ENCODE results near the gene POLR1C.
"Not testable (repeated sequence)": the region's sequence is repeated elsewhere in the genome, so short reads cannot be mapped to it uniquely, and the experiment has no call there.

POLR1C gene

DNA sequence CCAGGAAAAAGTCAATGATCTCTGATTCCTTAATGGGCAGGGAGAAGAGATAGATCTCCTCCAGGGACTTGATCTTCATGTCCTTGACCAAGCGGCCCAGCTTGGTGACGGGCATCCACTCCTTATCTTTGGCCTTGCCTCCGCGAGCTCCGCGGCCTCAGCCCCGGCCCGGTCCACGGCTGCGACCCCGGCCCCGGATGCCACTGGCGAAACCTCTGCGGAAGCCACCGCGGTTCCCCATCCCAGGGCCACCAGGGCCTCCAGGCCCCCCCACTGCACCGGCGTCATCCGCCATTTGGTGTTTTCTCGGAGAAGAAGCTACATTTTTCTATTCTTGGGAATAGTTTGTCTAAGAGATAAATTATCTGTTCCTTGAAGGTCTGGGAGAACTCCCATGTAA lies 22.5 kb downstream of the POLR1C start:
- intact Hi-C loops (cut with DNase I) = not testable (repeated sequence)

DNA sequence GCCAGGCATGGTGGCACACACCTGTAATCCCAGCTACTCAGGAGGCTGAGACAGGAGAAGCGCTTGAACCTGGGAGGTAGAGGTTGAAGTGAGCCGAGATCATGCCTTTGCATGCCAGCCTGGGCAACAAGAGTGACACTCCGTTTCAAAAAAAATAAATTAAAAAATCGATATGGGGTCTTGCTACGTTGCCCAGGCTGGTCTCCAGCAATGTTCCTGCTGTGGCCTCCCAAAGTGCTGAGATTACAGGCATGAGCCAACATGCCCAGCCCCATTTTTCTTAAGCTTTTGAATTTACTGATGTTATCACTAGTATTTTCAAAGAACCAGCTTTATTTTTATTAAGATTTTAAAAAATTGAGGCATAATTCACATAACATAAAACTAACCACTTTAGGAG lies 23.6 kb downstream of the POLR1C start:
- no peak for DNase-seq
- intact Hi-C loops (cut with DNase I) = no loop called here

More for the DNA sequence above, 22.5 kb downstream of the POLR1C start:
- not testable (repeated sequence) for DNase-seq

DNA sequence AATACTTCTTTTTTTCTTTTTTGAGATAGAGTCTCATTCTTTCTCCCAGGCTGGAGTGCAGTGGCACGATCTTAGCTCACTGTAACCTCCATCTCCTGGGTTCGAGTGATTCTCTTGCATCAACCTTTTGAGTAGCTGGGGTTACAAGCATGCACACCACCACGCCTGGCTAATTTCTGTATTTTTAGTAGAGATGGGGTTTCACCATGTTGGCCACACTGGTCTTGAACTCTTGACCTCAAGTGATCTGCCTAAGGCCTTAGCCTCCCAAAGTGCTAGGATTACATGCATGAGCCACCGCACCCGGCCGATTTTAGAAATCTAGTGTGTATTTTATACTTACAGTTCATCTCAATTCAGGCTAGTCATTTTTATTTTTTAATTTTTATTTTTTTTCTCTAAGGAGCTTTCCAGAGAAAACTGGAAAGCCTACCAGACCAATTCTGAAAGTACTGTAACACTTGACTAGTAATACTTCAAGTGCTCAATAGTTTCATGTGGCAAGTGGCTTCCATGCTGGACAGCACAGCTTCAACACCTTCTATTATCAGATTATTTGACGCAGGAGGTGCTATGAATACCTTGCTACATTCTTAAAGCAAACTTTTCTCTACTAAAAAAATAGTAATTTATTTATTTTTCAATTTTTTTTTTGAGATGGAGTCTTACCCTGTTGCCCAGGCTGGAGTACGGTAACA lies 25.0 kb downstream of the POLR1C start:
- intact Hi-C loops (cut with DNase I) = no loop called here

DNA sequence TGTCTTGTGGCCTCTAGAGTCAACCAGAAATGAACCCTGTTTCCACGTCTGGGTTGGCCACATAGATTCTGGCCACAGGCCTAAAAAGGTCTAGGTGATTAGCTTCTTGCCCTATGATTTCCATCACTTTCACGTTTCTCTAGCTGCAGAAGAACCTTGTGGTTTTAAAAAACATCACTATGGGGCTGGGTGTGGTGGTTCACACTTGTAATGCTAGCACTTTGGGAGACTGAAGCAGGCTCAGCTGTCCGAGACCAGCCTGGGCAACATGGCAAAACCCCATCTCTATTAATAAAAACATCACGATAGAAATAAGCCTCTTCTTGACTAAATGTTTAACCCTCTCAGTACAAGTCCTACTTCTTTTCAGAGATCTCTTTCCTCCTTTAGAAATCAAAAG lies 27.6 kb downstream of the POLR1C start:
- intact Hi-C loops (cut with DNase I) = no loop called here
- no peak for DNase-seq

More for the DNA sequence above, 25.0 kb downstream of the POLR1C start:
- DNase-seq = no peak

DNA sequence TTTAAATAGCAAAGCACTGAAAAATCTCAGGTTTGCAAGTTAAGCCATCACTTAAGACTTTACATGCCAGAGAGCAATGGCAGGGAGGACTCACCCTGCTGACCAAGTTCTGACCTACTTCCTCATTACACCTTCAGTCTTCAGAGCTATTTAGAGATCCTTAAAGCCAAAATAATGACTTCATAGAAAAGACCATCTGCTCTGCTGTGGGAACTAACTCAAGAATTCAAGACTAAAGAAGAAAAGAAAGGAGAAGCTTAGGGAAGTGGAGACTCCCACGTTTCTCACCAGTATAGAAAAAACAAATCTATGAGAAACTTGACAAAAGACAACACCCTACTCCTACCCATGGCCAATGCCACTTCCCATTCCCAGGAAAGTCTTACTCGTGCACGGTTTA lies 30.3 kb downstream of the POLR1C start:
- no peak for DNase-seq
- intact Hi-C loops (cut with DNase I) = no loop called here

DNA sequence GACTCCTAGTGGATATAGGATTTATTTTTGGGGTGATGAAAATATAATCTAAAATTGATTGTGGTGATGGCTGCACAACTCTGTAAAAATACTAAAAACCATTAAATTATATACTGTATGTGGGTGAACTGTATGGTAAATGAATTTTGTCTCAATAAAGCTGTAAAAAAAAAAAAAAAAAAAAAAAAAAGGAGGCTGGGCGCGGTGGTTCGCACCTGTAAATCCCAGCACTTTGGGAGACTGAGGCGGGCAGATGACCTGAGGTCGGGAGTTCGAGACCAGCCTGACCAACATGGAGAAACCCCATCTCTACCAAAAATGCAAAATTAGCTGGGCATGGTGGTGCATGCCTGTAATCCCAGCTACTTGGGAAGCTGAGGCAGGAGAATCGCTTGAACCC lies 40.7 kb downstream of the POLR1C start:
- not testable (repeated sequence) for DNase-seq

DNA sequence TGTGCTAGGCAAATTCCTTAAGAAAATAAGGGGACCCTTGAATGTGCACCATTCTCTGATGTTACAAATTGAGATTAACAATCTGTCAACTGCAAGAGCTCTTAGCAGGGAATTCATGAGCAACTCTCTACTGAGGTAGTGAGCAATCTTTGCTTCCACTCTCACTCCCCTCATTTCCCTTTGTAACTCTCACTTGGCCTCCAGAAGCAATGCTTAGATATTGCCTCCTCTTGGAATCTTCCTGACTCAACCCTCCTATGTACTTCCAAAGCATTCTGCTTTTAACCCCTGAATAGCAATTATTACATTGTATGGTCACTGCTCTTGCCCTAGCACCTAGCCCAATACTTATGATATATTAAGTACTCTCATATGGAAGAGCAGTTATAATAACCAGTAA lies 42.4 kb downstream of the POLR1C start:
- intact Hi-C loops (cut with DNase I) = no loop called here

More for the DNA sequence above, 40.7 kb downstream of the POLR1C start:
- intact Hi-C loops (cut with DNase I) = not testable (repeated sequence)

DNA sequence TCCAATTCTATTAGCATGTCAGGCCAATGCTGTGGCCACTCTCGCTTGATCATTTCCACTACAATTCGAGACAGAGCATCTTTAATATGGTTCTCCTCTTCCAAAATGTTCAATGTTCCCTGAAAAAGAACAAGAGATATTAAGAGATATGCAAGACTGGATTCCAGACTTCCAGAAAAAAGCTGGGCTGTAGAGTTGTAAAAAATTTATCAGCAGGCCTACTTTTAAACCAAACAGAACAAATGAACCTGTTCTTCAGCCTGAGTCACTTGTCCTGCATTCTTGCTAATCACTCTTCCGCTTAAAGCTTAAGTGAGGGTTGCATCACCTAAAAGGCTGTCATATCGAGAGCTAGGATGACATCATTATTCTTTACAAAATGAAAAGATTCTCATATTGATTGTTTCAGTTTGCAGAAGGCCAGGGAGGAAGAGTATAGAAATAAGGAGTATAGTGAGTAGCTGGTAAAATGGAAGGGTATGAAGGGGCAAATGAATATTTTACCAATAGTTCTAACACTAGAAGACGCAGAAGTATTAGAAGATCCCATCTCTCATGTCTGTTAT lies 54.1 kb downstream of the POLR1C start:
- intact Hi-C loops (cut with DNase I) = no loop called here

More for the DNA sequence above, 42.4 kb downstream of the POLR1C start:
- DNase-seq = no peak

More for the DNA sequence above, 54.1 kb downstream of the POLR1C start:
- peak in 1 of 42 donors; percentile 12 for DNase-seq

Measured in head of caudate nucleus (tissue), 42 donors.